Measurements from ENCODE around the gene TKTL1. TPM values are rescaled to one million over a fixed set of nuclear protein-coding genes. Genes with fewer than 3 reads are reported as not detected.

Gene TKTL1
- total and polyA plus RNA-seq, 7 experiments from 2014 or later: 0.58 to 47.7 (median 4.0) TPM

DNA sequence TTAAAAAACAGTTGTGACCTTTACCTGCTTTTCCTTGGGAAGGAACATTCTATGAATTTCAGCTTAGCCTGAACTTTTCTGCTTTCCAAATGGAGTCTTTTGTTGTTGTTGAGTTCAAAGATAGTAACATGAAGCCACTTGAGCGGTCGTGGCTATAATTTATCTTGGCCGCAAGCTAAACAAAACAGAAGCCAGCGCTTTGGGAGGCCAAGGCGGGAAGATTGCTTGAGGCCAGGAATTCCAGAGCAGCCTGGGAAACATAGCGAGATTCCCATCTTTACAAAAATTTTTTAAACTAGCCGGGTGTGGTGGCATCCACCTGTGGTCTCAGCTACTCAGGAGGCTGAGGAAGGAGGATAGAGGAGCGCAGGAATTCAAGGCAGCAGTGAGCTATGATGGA lies 29.9 kb downstream of the TKTL1 start:
- POLR2A ChIA-PET: interaction anchor here (1.1 to 3.2 kb wide), 4 partner anchors 8 to 73 kb away, joined by 4 to 22 read pairs (median 19); partner anchors contain the start of gene RPL10
- Histone ChIP-seq H3K4me3 (ENCODE audit: low read length) (no peak overlapping the region), H3K9me3 (ENCODE audit: control insufficient read depth in 2 of 3, low read length in 3 of 3) (no peaks in the 10 kb centered on the region), H3K4me1 (ENCODE audit: control insufficient read depth in 2 of 2, insufficient read depth in 2 of 2, low read length in 2 of 2) (peaks cover 26 to 46% of the 10 kb centered on the region in 2 donors), H3K27ac (ENCODE audit: low read depth, low read length) (peak overlapping the region; percentile 62), H3K27me3 (ENCODE audit: control insufficient read depth in 2 of 2, insufficient read depth in 2 of 2, low read length in 2 of 2) (no peaks in the 10 kb centered on the region), H3K36me3 (ENCODE audit: control insufficient read depth in 2 of 3, insufficient read depth in 3 of 3, low read length in 3 of 3) (no peaks in the 10 kb centered on the region)
- intact Hi-C loops (cut with micrococcal nuclease): no loop called here
- no peaks in the 10 kb centered on the region for H3K9me3 Mint-ChIP-seq
- peak overlapping the region in 2 of 10 donors; percentile 7 to 31 for H3K4me3 Mint-ChIP-seq
- H3K27ac Mint-ChIP-seq: peak overlapping the region in 7 of 9 donors; percentile 86 to 93 (median 90)
- ATAC-seq (no peak), DNase-seq (no peak)
- H3K27me3 Mint-ChIP-seq: no peaks in the 10 kb centered on the region
- CTCF ChIA-PET: interaction anchor here (1.3 to 3.2 kb wide), 2 partner anchors 8 to 48 kb away, joined by 4 to 13 read pairs; no protein-coding TSS in a partner anchor
- peaks cover 22 to 71% (median 59%) of the 10 kb centered on the region in 7 donors for H3K4me1 Mint-ChIP-seq
- H3K36me3 Mint-ChIP-seq: no peaks in the 10 kb centered on the region

DNA sequence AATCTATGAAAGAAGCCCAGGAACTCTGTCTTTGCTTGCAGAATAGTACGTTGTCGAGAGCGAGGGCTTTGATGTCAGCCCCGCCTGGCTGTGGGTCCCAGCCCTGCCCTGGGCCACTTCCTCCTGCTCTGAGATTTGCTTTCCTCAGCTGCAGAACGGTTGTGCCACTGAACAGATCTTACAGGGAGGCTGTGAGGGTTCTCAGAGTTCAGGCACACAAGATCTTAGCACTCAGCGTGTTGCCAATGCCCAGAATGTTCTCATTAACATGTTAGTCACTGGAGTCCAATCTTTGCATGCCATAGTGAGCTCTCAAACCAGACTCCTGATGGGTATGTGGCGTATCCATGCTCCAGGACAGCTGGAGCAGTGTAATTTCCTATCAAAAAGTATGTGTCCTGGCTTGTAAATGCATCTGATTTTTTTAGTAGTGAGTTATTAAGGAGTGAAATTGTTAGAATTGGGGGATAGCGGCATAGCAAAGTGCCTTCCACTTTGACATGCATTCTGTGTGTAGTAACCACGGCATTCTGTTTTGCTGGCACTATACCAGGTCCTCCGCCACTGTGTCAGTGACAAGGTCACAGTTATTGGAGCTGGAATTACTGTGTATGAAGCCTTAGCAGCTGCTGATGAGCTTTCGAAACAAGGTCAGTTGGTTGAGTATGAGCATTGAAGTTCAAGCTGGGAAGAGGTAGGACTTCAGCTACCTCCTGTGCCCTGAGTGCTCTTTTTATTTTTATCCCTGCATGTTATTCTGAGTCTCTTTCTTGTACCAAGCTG lies 31.6 kb downstream of the TKTL1 start:
- Histone ChIP-seq H3K27me3 (ENCODE audit: control insufficient read depth in 2 of 2, insufficient read depth in 2 of 2, low read length in 2 of 2) (no peaks in the 10 kb centered on the region), H3K36me3 (ENCODE audit: control insufficient read depth in 2 of 3, insufficient read depth in 3 of 3, low read length in 3 of 3) (no peaks in the 10 kb centered on the region), H3K27ac (ENCODE audit: low read depth, low read length) (peak overlapping the region; percentile 62), H3K9me3 (ENCODE audit: control insufficient read depth in 2 of 3, low read length in 3 of 3) (no peaks in the 10 kb centered on the region), H3K4me1 (ENCODE audit: control insufficient read depth in 2 of 2, insufficient read depth in 2 of 2, low read length in 2 of 2) (peaks cover 26 to 42% of the 10 kb centered on the region in 2 donors), H3K4me3 (ENCODE audit: low read length) (peak overlapping the region; percentile 42)
- H3K9me3 Mint-ChIP-seq: no peaks in the 10 kb centered on the region
- CTCF ChIA-PET: interaction anchor here (0.7 to 3.2 kb wide), 4 partner anchors 10 to 235 kb away, joined by 3 to 13 read pairs (median 4); no protein-coding TSS in a partner anchor
- POLR2A ChIA-PET: interaction anchor here (0.6 to 3.2 kb wide), 12 partner anchors 7 to 399 kb away, joined by 3 to 22 read pairs (median 4); partner anchors contain the start of genes HCFC1 and RPL10
- H3K4me1 Mint-ChIP-seq: peaks cover 16 to 63% (median 50%) of the 10 kb centered on the region in 7 donors
- peak overlapping the region; percentile 61 to 85 (median 79) for H3K4me3 Mint-ChIP-seq
- no peaks in the 10 kb centered on the region for H3K27me3 Mint-ChIP-seq
- ATAC-seq: peak; percentile 94
- intact Hi-C loops (cut with micrococcal nuclease): loop anchor here in 1 of 2 donors (2.0 kb wide), 1 partner anchor 42 kb away; no protein-coding TSS in a partner anchor
- H3K36me3 Mint-ChIP-seq: no peaks in the 10 kb centered on the region
- H3K27ac Mint-ChIP-seq: peak overlapping the region; percentile 71 to 93 (median 90)
- peak in 7 of 9 donors; percentile 54 to 71 (median 64) for DNase-seq

DNA sequence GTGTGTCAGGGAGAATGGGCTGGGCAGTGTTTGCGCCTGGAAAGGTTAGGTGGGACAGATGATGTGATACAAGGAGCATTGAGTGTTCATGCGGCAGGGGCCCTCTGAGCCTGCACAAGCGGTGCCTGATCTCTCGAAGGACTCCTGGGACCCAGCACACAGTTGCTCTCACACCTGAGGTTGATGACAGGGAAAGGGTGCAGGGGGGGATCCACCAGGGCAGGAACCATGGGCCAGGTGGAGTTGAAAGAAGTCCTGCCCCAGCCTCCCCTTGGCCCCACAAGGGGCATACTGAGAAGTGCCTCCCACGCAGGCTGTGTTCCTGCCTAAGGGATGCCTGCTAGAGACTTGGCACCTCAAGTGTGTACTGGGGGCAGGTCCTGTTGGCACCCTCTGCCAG lies 33.1 kb downstream of the TKTL1 start:
- H3K4me1 Mint-ChIP-seq: peaks cover 16 to 65% (median 52%) of the 10 kb centered on the region in 7 donors
- H3K36me3 ChIP-seq (ENCODE audit: control insufficient read depth in 2 of 3, insufficient read depth in 3 of 3, low read length in 3 of 3): no peaks in the 10 kb centered on the region
- POLR2A ChIA-PET: interaction anchor here (1.8 to 3.2 kb wide), 3 partner anchors 11 to 70 kb away, joined by 3 to 19 read pairs (median 9); partner anchors contain the start of gene RPL10
- no peaks in the 10 kb centered on the region for H3K36me3 Mint-ChIP-seq
- peaks cover 26 to 44% of the 10 kb centered on the region in 2 donors for H3K4me1 ChIP-seq (ENCODE audit: control insufficient read depth in 2 of 2, insufficient read depth in 2 of 2, low read length in 2 of 2)
- CTCF ChIA-PET: interaction anchor here (0.8 to 3.2 kb wide), 2 partner anchors 11 to 247 kb away, joined by 9 to 13 read pairs; no protein-coding TSS in a partner anchor
- no peaks in the 10 kb centered on the region for H3K27me3 ChIP-seq (ENCODE audit: control insufficient read depth in 2 of 2, insufficient read depth in 2 of 2, low read length in 2 of 2)
- peak overlapping the region; percentile 44 for H3K27ac ChIP-seq (ENCODE audit: low read depth, low read length)
- peak overlapping the region in 8 of 10 donors; percentile 51 to 76 (median 71) for H3K4me3 Mint-ChIP-seq
- no peaks in the 10 kb centered on the region for H3K9me3 ChIP-seq (ENCODE audit: control insufficient read depth in 2 of 3, low read length in 3 of 3)
- H3K27ac Mint-ChIP-seq: peak overlapping the region in 8 of 9 donors; percentile 68 to 91 (median 86)
- DNase-seq (no peak), ATAC-seq (no peak)
- intact Hi-C loops (cut with micrococcal nuclease): no loop called here
- H3K4me3 ChIP-seq (ENCODE audit: low read length): peak overlapping the region; percentile 9
- no peaks in the 10 kb centered on the region for H3K27me3 Mint-ChIP-seq
- H3K9me3 Mint-ChIP-seq: no peaks in the 10 kb centered on the region

DNA sequence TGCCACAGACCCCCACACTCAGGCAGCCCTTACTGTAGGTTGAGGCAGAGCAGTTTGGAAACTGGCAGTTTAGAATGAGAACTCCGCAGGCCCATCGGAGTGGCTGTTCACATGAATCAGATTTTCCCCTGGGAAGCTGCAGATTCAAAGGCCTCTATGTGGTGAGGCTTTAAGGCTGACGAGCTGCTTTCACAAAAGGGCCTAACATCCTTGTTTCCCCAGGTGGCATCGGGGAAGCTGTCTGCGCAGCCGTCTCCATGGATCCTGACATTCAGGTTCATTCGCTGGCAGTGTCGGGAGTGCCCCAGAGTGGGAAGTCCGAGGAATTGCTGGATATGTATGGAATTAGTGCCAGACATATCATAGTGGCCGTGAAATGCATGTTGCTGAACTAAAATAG lies 33.7 kb downstream of the TKTL1 start:
- CTCF ChIA-PET: interaction anchor here (0.8 to 1.9 kb wide), 2 partner anchors 21 to 248 kb away, joined by 5 to 9 read pairs; no protein-coding TSS in a partner anchor
- DNase-seq: no peak
- intact Hi-C loops (cut with micrococcal nuclease): no loop called here
- H3K36me3 ChIP-seq (ENCODE audit: control insufficient read depth in 2 of 3, insufficient read depth in 3 of 3, low read length in 3 of 3): no peaks in the 10 kb centered on the region
- no peaks in the 10 kb centered on the region for H3K36me3 Mint-ChIP-seq
- H3K27me3 ChIP-seq (ENCODE audit: control insufficient read depth in 2 of 2, insufficient read depth in 2 of 2, low read length in 2 of 2): no peaks in the 10 kb centered on the region
- H3K4me1 Mint-ChIP-seq: peaks cover 21 to 71% (median 58%) of the 10 kb centered on the region in 7 donors
- peak overlapping the region in 5 of 9 donors; percentile 40 to 90 (median 88) for H3K27ac Mint-ChIP-seq
- POLR2A ChIA-PET: interaction anchor here (0.6 to 3.1 kb wide), 3 partner anchors 11 to 174 kb away, joined by 3 to 9 read pairs (median 3); no protein-coding TSS in a partner anchor
- H3K27ac ChIP-seq (ENCODE audit: low read depth, low read length): no peak overlapping the region
- no peak for ATAC-seq
- H3K4me3 ChIP-seq (ENCODE audit: low read length): no peak overlapping the region
- no peaks in the 10 kb centered on the region for H3K9me3 Mint-ChIP-seq
- peaks cover 26 to 48% of the 10 kb centered on the region in 2 donors for H3K4me1 ChIP-seq (ENCODE audit: control insufficient read depth in 2 of 2, insufficient read depth in 2 of 2, low read length in 2 of 2)
- no peaks in the 10 kb centered on the region for H3K27me3 Mint-ChIP-seq
- no peaks in the 10 kb centered on the region for H3K9me3 ChIP-seq (ENCODE audit: control insufficient read depth in 2 of 3, low read length in 3 of 3)
- peak overlapping the region in 4 of 10 donors; percentile 70 to 76 (median 73) for H3K4me3 Mint-ChIP-seq

DNA sequence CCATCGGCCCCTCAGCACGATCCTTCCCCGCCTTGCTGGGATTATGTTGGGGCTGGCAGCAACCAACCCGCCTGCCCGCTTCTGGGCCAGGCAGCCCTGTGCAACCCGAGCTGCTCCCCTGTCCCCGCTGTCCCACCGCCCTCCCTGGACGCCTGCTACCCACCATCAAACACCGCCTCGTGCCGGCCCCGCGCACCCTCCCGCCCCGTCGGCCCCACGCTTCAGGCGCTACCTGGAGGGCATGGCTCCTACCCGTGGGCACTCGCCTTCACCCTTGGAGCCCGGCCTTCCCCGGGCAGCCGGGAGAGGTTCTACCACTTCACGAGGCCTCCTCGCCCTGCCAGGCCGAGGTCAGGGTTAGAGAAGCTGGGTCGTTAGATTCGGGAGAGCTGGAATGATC lies 37.0 kb downstream of the TKTL1 start:
- intact Hi-C loops (cut with micrococcal nuclease): no loop called here
- DNase-seq (no peak), ATAC-seq (no peak)
- Histone ChIP-seq H3K9me3 (ENCODE audit: control insufficient read depth in 2 of 3, low read length in 3 of 3) (no peaks in the 10 kb centered on the region), H3K4me1 (ENCODE audit: control insufficient read depth in 2 of 2, insufficient read depth in 2 of 2, low read length in 2 of 2) (peaks cover 5 to 27% of the 10 kb centered on the region in 2 donors), H3K36me3 (ENCODE audit: control insufficient read depth in 2 of 3, insufficient read depth in 3 of 3, low read length in 3 of 3) (no peaks in the 10 kb centered on the region), H3K4me3 (ENCODE audit: low read length) (no peak overlapping the region), H3K27me3 (ENCODE audit: control insufficient read depth in 2 of 2, insufficient read depth in 2 of 2, low read length in 2 of 2) (no peaks in the 10 kb centered on the region), H3K27ac (ENCODE audit: low read depth, low read length) (no peak overlapping the region)
- CTCF ChIA-PET: no interaction called here
- POLR2A ChIA-PET: no interaction called here
- H3K27ac Mint-ChIP-seq: no peak overlapping the region
- no peaks in the 10 kb centered on the region for H3K27me3 Mint-ChIP-seq
- H3K4me1 Mint-ChIP-seq: peaks cover 10 to 47% (median 41%) of the 10 kb centered on the region in 7 donors
- no peak overlapping the region for H3K4me3 Mint-ChIP-seq
- H3K9me3 Mint-ChIP-seq: no peaks in the 10 kb centered on the region
- H3K36me3 Mint-ChIP-seq: no peaks in the 10 kb centered on the region

DNA sequence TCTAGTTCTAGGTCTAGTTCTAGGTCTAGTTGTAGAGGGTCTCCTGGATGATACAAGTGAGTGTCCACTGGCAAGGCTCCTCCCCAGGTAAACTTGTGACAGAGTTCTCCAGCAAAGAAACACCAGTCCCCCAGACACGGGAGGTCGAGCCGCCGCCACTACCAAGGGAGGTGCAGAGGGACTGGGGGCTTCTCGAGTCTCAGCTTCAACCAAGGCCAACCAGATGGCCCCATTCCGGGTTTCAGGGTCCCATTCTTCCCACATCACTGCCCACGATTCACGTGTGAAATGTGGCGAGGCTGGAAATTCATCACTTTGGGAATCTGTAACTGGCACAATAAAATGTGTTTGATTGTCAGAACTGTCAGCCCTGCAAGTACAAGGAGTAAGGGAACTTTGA lies 37.5 kb downstream of the TKTL1 start:
- Mint-ChIP-seq H3K27me3 (no peaks in the 10 kb centered on the region), H3K4me3 (no peak overlapping the region), H3K36me3 (no peaks in the 10 kb centered on the region), H3K27ac (no peak overlapping the region), H3K9me3 (no peaks in the 10 kb centered on the region), H3K4me1 (peaks cover 6 to 41% (median 35%) of the 10 kb centered on the region in 7 donors)
- Histone ChIP-seq H3K9me3 (ENCODE audit: control insufficient read depth in 2 of 3, low read length in 3 of 3) (no peaks in the 10 kb centered on the region), H3K4me1 (ENCODE audit: control insufficient read depth in 2 of 2, insufficient read depth in 2 of 2, low read length in 2 of 2) (peaks cover 0 to 21% of the 10 kb centered on the region in 2 donors), H3K4me3 (ENCODE audit: low read length) (no peak overlapping the region), H3K27ac (ENCODE audit: low read depth, low read length) (no peak overlapping the region), H3K27me3 (ENCODE audit: control insufficient read depth in 2 of 2, insufficient read depth in 2 of 2, low read length in 2 of 2) (no peaks in the 10 kb centered on the region), H3K36me3 (ENCODE audit: control insufficient read depth in 2 of 3, insufficient read depth in 3 of 3, low read length in 3 of 3) (no peaks in the 10 kb centered on the region)
- POLR2A ChIA-PET: interaction anchor here (1.2 to 1.5 kb wide), 2 partner anchors 16 to 35 kb away, joined by 3 to 4 read pairs; no protein-coding TSS in a partner anchor
- DNase-seq (no peak), ATAC-seq (no peak)
- intact Hi-C loops (cut with micrococcal nuclease): no loop called here
- CTCF ChIA-PET: interaction anchor here (1.0 kb wide), 1 partner anchor 9 kb away, joined by 3 read pairs; no protein-coding TSS in a partner anchor

Data from naive thymus-derived CD4-positive, alpha-beta T cell (primary cell).